Activated naive CD4-positive, alpha-beta T cell treated with Interleukin-2 at 50 U/mL for 16 hours (primary cell): ENCODE results near the gene CCSER1.
"Not testable (repeated sequence)": the region's sequence is repeated elsewhere in the genome, so short reads cannot be mapped to it uniquely, and the experiment has no call there.

Experiments used
- DNase-seq: peaks from one replicate; pipeline ENCODE4 v3.0.0-alpha.2; 2020

The CCSER1 gene

DNA sequence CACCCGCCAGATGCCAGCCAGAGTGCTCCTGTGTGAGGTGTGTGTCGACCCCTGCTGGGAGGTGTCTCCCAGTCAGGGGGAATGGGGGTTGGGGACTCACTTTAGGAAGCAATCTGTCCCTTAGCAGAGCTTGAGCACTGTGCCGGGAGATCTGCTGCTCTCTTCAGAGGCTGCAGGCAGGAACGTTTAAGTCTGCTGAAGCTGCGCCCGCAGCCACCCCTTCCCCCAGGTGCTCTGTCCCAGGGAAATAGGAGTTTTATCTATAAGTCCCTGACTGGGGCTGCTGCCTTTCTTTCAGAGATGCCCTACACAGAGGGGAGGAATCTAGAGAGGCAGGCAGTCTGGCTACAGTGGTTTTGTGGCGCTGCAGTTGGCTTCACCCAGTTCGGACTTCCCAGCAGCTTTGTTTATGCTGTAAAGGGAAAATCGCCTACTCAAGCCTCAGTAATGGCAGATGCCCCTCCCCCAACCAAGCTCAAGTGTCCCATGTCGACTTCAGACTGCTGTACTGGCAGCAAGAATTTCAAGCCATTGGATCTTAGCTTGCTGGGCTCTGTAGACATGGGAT is 80.8 kb downstream of the CCSER1 start:
- DNase-seq: no peak

- DNase-seq: no peak
Measured at GRCh38 chr4:90209922-90210321, 82.7 kb downstream of the CCSER1 start.

DNA sequence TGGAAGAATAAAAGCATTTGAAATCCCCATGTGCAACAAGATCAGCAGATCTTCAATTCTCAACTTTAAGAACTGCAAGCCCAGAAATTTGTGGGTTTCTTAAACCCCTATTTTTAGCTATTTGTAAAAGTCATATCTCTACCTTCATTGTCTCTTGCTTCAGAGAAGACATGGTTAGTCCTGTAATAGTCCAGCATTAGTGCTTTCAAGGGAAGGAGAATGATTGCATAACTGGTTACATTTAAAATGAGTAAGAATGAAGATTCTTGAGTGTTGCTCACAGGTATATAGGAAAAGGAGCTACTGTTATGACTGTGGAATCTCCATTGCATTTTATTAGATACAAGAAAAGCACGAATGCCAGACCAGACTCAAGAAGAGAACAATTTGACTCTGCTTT is 84.0 kb downstream of the CCSER1 start:
- DNase-seq: no peak

DNA sequence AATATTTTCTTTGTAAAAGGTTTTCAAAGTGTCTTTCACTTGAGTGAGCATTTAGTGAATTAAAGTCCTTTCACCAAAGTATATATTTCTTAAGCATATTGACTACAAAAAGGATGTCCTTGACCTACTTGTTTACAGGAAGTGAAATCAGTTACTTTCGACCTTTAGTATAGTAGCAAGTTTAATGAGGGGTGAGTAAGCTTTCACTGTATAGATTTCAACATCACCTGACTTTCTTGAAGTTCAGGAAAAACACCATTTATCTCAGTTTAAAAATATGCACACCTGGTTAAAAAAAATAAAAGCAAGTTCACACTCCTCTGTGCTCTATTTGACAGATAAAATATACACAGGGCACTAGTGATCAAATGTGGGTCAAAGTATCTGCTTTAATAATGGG is 88.1 kb downstream of the CCSER1 start:
- no peak for DNase-seq

DNA sequence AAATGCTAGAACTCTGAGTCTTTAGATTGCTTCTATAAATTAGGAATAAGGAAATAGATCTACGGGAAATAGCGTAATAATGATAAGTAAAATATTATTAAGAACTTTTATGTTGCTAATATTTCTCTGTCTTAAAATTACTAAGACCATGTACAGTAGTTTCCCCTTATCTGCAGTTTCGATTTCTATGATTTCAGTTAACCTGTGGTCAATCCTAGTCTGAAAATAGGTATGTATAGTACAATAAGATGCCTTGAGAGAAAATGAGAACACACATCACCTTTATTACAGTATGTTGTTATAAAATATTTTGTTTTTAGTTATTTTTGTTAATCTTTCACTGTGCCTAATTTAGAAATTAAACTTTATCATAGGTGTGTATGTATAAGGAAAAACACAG is 92.6 kb downstream of the CCSER1 start:
- no peak for DNase-seq

- no peak for DNase-seq
Measured at GRCh38 chr4:90220459-90220858, 93.3 kb downstream of the CCSER1 start.

GRCh38 chr4:90226734-90227133 is 99.5 kb downstream of the CCSER1 start:
- DNase-seq: no peak

- DNase-seq: no peak
Measured at GRCh38 chr4:90227177-90227576, 100.0 kb downstream of the CCSER1 start.

GRCh38 chr4:90234916-90235547 is 107.8 kb downstream of the CCSER1 start:
- DNase-seq: no peak

- DNase-seq: no peak
Measured at GRCh38 chr4:90237751-90238530, 110.7 kb downstream of the CCSER1 start.

DNA sequence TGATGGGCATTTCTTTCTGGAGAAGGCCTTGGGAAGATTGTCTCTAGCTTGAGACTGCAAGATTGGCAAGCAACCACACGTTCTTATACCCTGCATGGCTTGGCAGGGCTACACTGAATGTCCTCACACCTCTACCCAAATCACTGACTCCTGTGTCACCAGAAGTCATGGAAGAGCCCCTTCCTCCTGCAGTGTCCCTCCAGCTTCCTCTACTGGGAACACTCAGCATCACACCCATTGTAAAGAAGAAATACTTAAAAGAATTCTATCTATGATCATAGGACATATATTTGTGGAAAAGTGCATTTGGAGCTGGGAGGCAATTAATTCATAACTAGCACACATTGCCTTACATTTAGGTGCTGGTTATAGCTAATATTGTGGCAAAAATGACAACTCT is 113.1 kb downstream of the CCSER1 start:
- DNase-seq: no peak

DNA sequence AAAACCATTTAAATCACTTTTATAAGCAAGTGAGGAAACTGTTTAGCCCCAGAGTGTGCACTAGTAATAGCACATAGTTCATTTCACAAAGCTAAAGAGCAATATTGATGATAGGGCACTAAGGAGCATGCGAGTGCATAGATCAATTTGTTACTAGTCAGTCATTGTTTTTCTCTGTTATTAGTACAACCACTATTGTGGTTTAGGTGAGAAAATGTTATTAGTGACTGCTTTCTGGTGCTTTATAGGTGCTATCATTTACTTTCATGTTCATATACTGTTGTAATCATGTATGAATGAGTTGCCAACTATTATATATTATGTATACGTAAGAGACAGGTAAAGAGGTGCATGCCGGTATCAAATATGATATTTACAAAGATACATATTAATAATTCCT is 113.8 kb downstream of the CCSER1 start:
- no peak for DNase-seq

GRCh38 chr4:90245837-90246236 is 118.6 kb downstream of the CCSER1 start:
- no peak for DNase-seq

- no peak for DNase-seq
Measured at GRCh38 chr4:90246816-90247215, 119.6 kb downstream of the CCSER1 start.

DNA sequence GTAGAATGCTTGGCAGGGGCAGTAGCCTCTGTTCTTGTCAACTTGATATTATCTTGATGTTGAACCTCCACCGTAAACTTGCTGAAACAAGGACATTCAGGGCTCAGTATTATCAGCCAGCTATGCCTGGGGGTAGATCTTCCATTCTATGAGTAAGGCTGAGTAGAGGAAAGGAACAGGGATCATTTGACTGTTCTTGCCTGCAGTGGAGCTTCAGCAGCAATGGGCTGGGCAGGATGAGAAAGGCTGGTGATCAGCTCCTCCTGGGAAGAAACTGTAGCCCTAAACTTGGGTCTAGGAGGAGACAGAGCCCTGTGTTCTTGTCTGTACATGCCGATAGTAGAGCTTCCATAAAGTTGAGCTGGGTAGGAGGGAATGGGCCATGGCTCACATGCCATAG is 127.2 kb downstream of the CCSER1 start:
- DNase-seq: no peak

GRCh38 chr4:90274175-90274574 is 147.0 kb downstream of the CCSER1 start:
- no peak for DNase-seq

- DNase-seq: no peak
Measured at GRCh38 chr4:90280954-90281353, 153.8 kb downstream of the CCSER1 start.

- DNase-seq: no peak
Measured at GRCh38 chr4:90281541-90282355, 154.6 kb downstream of the CCSER1 start.

- DNase-seq: no peak
Measured at GRCh38 chr4:90290345-90290744, 163.2 kb downstream of the CCSER1 start.

GRCh38 chr4:90292438-90292837 is 165.2 kb downstream of the CCSER1 start:
- no peak for DNase-seq

- DNase-seq: no peak
Measured at GRCh38 chr4:90293320-90293719, 166.1 kb downstream of the CCSER1 start.

DNA sequence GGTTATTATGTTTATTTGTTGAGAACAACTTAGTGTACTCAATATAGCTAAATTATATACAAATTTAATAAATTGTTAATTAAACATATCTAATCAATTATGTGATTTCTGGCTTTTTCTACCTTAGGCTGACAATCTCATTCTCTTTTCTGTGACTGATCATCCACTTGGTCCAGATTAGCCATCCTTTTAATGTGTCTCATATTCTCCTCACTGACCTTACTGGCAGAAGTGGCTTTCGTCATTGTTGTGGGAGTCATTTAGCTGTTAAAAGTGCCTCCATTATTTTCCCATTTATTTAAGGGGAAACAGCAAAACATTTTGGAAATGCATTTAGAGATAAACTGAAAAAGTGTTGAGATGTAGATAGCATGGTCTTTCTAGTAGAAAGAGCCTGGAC is 172.2 kb downstream of the CCSER1 start:
- no peak for DNase-seq

GRCh38 chr4:90306810-90307209 is 179.6 kb downstream of the CCSER1 start:
- no peak for DNase-seq

DNA sequence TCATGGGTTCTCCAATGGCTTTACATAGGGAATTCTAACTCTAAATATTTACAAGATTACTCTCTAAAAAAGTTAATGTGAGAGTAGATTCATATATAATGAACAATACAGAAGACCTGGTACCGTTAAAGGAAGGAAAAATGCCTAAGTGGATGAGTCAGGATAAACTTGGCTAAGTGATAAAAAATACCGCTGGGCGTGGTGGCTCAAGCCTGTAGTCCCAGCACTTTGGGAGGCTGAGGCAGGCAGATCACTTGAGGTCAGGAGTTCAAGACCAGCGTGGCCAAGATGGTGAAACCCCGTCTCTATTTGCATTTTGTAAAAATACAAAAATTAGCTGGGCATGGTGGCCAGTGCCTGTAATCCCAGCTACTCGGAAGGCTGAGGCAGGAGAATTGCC is 189.9 kb downstream of the CCSER1 start:
- DNase-seq: not testable (repeated sequence)
